HepG2 (cell line): Measurements from ENCODE around the gene SRCAP. TPM values are rescaled to one million over a fixed set of nuclear protein-coding genes. Genes with fewer than 3 reads are reported as not detected.

Experiments
- AKAP8 ChIP-seq: sonication (generic); formaldehyde crosslinking; IDR thresholded peaks from 2 replicates; pipeline ENCODE4 v1.5.1; 2020; ENCODE audit warnings: mild to moderate bottlenecking, missing genetic modification reagents
- FOXM1 ChIP-seq: sonication (generic); formaldehyde crosslinking; IDR thresholded peaks from 2 replicates; pipeline ENCODE4 v1.5.0; 2020; ENCODE audit warnings: missing genetic modification reagents
- HMG20B ChIP-seq: conservative IDR thresholded peaks from 2 replicates; pipeline ENCODE4 v1.6.1; 2016; ENCODE audit warnings: missing genetic modification reagents, missing compliant biosample characterization
- KAT2B ChIP-seq: fragments of 150-350 bp; IDR thresholded peaks from 2 replicates; pipeline ENCODE4 v1.6.1; 2014; ENCODE audit warnings: low read depth, low read length, borderline replicate concordance
- KDM4B ChIP-seq: sonication (generic); formaldehyde crosslinking; IDR thresholded peaks from 2 replicates; pipeline ENCODE4 v1.4.0; 2020; ENCODE audit warnings: missing genetic modification reagents
- KDM5A ChIP-seq: fragments of 200-600 bp; sonication (generic); IDR thresholded peaks from 2 replicates; pipeline ENCODE4 v1.7.0; 2018; ENCODE audit warnings: antibody characterized with exemption, mild to moderate bottlenecking, low read length, borderline replicate concordance
- KLF16 ChIP-seq, 2 experiments: sonication (generic) in 1 of 2; formaldehyde crosslinking in 1 of 2; IDR thresholded peaks; 2 replicates each; pipeline versions ENCODE4 v1.6.1 to v1.8.0; 2016 to 2023; ENCODE audit warnings: missing genetic modification reagents in 2 of 2, missing compliant biosample characterization in 1 of 2
- KMT2B ChIP-seq: IDR thresholded peaks from 2 replicates; pipeline ENCODE4 v1.6.1; 2016; ENCODE audit warnings: missing genetic modification reagents, missing compliant biosample characterization
- MTF1 ChIP-seq: sonication (generic); formaldehyde crosslinking; IDR thresholded peaks from 2 replicates; pipeline ENCODE4 v1.5.0; 2020; ENCODE audit warnings: missing genetic modification reagents
- NAIF1 ChIP-seq: sonication (generic); formaldehyde crosslinking; IDR thresholded peaks from 2 replicates; pipeline ENCODE4 v1.5.0; 2020; ENCODE audit warnings: mild to moderate bottlenecking, missing genetic modification reagents, borderline replicate concordance
- NKX3-1 ChIP-seq: sonication (generic); formaldehyde crosslinking; IDR thresholded peaks from 2 replicates; pipeline ENCODE4 v1.5.0; 2020; ENCODE audit warnings: missing genetic modification reagents
- NPAS2 ChIP-seq: sonication (generic); formaldehyde crosslinking; IDR thresholded peaks from 2 replicates; pipeline ENCODE4 v1.8.0; 2022; ENCODE audit warnings: mild to moderate bottlenecking, missing genetic modification reagents, borderline replicate concordance
- PHF8 ChIP-seq: sonication (generic); formaldehyde crosslinking; IDR thresholded peaks from 2 replicates; pipeline ENCODE4 v1.5.0; 2020; ENCODE audit warnings: missing genetic modification reagents
- U2AF1 ChIP-seq: fragments of 200-400 bp; formaldehyde crosslinking; optimal IDR thresholded peaks from 2 replicates; pipeline ENCODE3; 2017; ENCODE audit warnings: mild to moderate bottlenecking, low read depth, low read length
- ZFP41 ChIP-seq: sonication (generic); formaldehyde crosslinking; IDR thresholded peaks from 2 replicates; pipeline ENCODE4 v1.4.0; 2020; ENCODE audit warnings: mild to moderate bottlenecking, missing genetic modification reagents, borderline replicate concordance
- ZNF121 ChIP-seq: sonication (generic); formaldehyde crosslinking; IDR thresholded peaks from 2 replicates; pipeline ENCODE4 v1.5.0; 2020; ENCODE audit warnings: mild to moderate bottlenecking, missing genetic modification reagents
- ZNF225 ChIP-seq: sonication (generic); formaldehyde crosslinking; IDR thresholded peaks from 2 replicates; pipeline ENCODE4 v1.4.0; 2020; ENCODE audit warnings: mild to moderate bottlenecking, missing genetic modification reagents
- ZNF326 ChIP-seq: sonication (generic); formaldehyde crosslinking; IDR thresholded peaks from 2 replicates; pipeline ENCODE4 v1.4.0; 2020; ENCODE audit warnings: missing genetic modification reagents, borderline replicate concordance
- ZNF431 ChIP-seq: sonication (generic); formaldehyde crosslinking; IDR thresholded peaks from 2 replicates; pipeline ENCODE4 v1.9.0; 2022; ENCODE audit warnings: missing genetic modification reagents, low read depth, mild to moderate bottlenecking, borderline replicate concordance
- ZSCAN31 ChIP-seq: sonication (generic); formaldehyde crosslinking; IDR thresholded peaks from 2 replicates; pipeline ENCODE4 v1.5.0; 2020; ENCODE audit warnings: low read depth, mild to moderate bottlenecking, missing genetic modification reagents
- polyA plus RNA-seq, 8 experiments: library from polyadenylated mRNA; depleted of rRNA in 3 of 8; stranded (reverse) in 7 of 8; unstranded in 1 of 8; fragments of >200 nt; fragmentation: Illumina TruSeq in 4 of 8; extraction: Trizol in 4 of 8; gene quantifications; 2 replicates each; pipeline versions ENCODE4 v1.2.1 to v1.2.3, GENCODE V29; 2011 to 2016; ENCODE audit warnings: low read depth in 4 of 8, missing spikeins in 1 of 8, mixed read lengths in 1 of 8; ENCODE audit not compliant: insufficient read depth in 1 of 8
- total RNA-seq, 5 experiments: library from RNA; depleted of rRNA; stranded (reverse); fragments of >200 nt; fragmentation: Illumina TruSeq; extraction: Trizol; gene quantifications; 2 replicates each; pipeline ENCODE4 v1.2.3, GENCODE V29; 2016; ENCODE audit warnings: low read depth in 1 of 5
- TF ChIP-seq, protein P1 (sequence below): sonication (generic); formaldehyde crosslinking; IDR thresholded peaks from 2 replicates; pipeline ENCODE4 v1.4.0; 2020; ENCODE audit warnings: missing genetic modification reagents
- TF ChIP-seq, protein P2 (sequence below): IDR thresholded peaks from 2 replicates; pipeline ENCODE4 v1.6.1; 2016; ENCODE audit warnings: missing genetic modification reagents, missing compliant biosample characterization
- TF ChIP-seq, protein P3 (sequence below): IDR thresholded peaks from 2 replicates; pipeline ENCODE4 v1.6.1; 2016; ENCODE audit warnings: mild to moderate bottlenecking
- TF ChIP-seq, protein P4 (sequence below): IDR thresholded peaks from 2 replicates; pipeline ENCODE4 v1.6.1; 2016; ENCODE audit warnings: missing biosample characterization, missing genetic modification reagents, low read depth
- TF ChIP-seq, protein P5 (sequence below): sonication (generic); formaldehyde crosslinking; IDR thresholded peaks from 2 replicates; pipeline ENCODE4 v1.5.1; 2020; ENCODE audit warnings: mild to moderate bottlenecking, missing genetic modification reagents, borderline replicate concordance

SRCAP gene
- total and polyA plus RNA-seq, 2 of the 13 experiments (the other 11 are each of a cell fraction or from before 2014, with no cell fraction given) = 4.9 to 9.0 TPM

DNA sequence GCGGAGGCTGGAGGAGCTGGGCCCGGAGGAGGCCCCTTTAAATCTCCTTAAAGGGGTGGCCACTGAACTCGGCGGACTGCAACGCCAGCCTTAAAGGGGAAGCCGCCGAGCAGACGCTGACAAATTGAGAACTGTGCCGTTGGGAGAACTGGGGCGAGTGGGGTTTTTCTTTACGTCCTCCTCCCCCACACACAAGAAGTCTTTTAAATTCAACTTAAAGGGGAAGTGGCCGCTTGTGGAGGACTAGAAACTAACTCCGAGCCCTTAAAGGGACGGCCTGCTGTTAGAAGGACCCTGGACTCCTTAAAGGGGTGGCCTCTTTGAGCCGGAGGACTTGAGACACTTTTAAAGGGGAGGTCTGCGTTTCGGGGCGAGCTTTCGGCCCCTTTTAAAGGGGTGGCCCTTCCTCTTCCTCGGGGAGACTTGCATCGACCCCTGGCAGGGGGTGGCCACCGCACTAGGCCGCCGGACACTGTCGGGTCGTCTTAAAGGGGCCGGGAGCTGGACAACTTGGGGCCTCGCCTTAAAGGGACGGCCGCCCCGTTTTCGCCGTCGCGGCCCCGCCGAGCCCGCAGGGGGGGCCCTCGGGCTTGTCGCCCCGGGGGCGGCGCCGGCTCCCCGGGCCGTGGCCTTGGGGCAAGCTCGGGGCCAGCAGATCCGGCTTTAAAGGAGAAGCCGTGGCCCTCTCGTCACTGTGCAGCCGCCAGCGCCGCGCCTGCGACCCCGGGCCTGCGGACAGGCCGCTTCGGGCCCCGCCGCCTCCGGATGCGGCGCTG is 40.1 kb upstream of the SRCAP start (continued):
- TF ChIP-seq MTF1 (CRISPR knock-in tag) = no peak
- no peak for TF ChIP-seq KAT2B
- TF ChIP-seq NKX3-1 (CRISPR knock-in tag) = peak; percentile 88; the same call in 1 of the 2 replicates
- TF ChIP-seq, protein P1, sequence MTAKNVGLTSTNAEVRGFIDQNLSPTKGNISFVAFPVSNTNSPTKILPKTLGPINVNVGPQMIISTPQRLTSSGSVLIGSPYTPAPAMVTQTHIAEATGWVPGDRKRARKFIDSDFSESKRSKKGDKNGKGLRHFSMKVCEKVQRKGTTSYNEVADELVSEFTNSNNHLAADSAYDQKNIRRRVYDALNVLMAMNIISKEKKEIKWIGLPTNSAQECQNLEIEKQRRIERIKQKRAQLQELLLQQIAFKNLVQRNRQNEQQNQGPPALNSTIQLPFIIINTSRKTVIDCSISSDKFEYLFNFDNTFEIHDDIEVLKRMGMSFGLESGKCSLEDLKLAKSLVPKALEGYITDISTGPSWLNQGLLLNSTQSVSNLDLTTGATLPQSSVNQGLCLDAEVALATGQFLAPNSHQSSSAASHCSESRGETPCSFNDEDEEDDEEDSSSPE (CRISPR knock-in tag) = no peak; the same call in 1 of the 2 replicates
- TF ChIP-seq ZNF225 = no peak
- TF ChIP-seq, protein P2, sequence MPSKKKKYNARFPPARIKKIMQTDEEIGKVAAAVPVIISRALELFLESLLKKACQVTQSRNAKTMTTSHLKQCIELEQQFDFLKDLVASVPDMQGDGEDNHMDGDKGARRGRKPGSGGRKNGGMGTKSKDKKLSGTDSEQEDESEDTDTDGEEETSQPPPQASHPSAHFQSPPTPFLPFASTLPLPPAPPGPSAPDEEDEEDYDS (CRISPR knock-in tag) = 0 out of 2 replicates have a peak, but pooled peaks have one; percentile 10
- no peak for TF ChIP-seq KLF16 (CRISPR knock-in tag; IDR thresholded peaks at IDR 0.05)
- TF ChIP-seq ZNF326 (CRISPR knock-in tag) = no peak
- no peak for TF ChIP-seq ZFP41 (CRISPR knock-in tag)
- TF ChIP-seq PHF8 = peak; percentile 50
- TF ChIP-seq, protein P3, sequence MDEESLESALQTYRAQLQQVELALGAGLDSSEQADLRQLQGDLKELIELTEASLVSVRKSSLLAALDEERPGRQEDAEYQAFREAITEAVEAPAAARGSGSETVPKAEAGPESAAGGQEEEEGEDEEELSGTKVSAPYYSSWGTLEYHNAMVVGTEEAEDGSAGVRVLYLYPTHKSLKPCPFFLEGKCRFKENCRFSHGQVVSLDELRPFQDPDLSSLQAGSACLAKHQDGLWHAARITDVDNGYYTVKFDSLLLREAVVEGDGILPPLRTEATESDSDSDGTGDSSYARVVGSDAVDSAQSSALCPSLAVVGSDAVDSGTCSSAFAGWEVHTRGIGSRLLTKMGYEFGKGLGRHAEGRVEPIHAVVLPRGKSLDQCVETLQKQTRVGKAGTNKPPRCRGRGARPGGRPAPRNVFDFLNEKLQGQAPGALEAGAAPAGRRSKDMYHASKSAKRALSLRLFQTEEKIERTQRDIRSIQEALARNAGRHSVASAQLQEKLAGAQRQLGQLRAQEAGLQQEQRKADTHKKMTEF = peak; percentile 55
- TF ChIP-seq ZSCAN31 (CRISPR knock-in tag) = no peak; the same call in 1 of the 2 replicates
- no peak for TF ChIP-seq HMG20B (CRISPR knock-in tag)
- TF ChIP-seq ZNF431 = no peak
- peak; percentile 53 for TF ChIP-seq KMT2B (CRISPR knock-in tag)
- no peak for TF ChIP-seq FOXM1 (CRISPR knock-in tag)
- TF ChIP-seq KDM4B (CRISPR knock-in tag) = no peak; the same call in 1 of the 2 replicates
- TF ChIP-seq, protein P4, sequence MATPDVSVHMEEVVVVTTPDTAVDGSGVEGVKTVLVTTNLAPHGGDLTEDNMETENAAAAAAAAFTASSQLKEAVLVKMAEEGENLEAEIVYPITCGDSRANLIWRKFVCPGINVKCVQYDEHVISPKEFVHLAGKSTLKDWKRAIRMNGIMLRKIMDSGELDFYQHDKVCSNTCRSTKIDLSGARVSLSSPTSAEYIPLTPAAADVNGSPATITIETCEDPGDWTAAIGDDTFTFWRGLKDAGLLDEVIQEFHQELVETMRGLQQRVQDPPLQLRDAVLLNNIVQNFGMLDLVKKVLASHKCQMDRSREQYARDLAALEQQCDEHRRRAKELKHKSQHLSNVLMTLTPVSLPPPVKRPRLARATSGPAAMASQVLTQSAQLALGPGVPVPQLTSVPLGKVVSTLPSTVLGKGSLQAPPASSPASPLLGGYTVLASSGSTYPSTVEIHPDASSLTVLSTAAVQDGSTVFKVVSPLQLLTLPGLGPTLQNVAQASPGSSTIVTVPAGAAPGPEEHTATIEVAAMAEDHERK = no peak
- no peak for TF ChIP-seq ZNF121 (CRISPR knock-in tag)
- TF ChIP-seq AKAP8 (CRISPR knock-in tag) = no peak
- TF ChIP-seq, protein P5, sequence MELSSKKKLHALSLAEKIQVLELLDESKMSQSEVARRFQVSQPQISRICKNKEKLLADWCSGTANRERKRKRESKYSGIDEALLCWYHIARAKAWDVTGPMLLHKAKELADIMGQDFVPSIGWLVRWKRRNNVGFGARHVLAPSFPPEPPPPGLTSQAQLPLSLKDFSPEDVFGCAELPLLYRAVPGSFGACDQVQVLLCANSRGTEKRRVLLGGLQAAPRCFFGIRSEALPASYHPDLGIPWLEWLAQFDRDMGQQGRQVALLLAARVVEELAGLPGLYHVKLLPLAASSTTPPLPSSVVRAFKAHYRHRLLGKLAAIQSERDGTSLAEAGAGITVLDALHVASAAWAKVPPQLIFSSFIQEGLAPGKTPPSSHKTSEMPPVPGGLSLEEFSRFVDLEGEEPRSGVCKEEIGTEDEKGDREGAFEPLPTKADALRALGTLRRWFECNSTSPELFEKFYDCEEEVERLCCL (CRISPR knock-in tag) = no peak
- TF ChIP-seq KDM5A = peak; percentile 90
- no peak for TF ChIP-seq U2AF1
- TF ChIP-seq NPAS2 (CRISPR knock-in tag) = no peak
- no peak for TF ChIP-seq NAIF1
